Measurements from ENCODE around the gene SNRNP27. TPM values are rescaled to one million over a fixed set of nuclear protein-coding genes. Genes with fewer than 3 reads are reported as not detected.
A peak's percentile ranks its signal among the peaks of the same experiment; 100 is the strongest.

The SNRNP27 gene
- total and polyA plus RNA-seq, 9 of the 15 experiments (the other 6 are each of a cell fraction or from before 2014, with no cell fraction given) = 29.2 to 102 (median 65.7) TPM

DNA sequence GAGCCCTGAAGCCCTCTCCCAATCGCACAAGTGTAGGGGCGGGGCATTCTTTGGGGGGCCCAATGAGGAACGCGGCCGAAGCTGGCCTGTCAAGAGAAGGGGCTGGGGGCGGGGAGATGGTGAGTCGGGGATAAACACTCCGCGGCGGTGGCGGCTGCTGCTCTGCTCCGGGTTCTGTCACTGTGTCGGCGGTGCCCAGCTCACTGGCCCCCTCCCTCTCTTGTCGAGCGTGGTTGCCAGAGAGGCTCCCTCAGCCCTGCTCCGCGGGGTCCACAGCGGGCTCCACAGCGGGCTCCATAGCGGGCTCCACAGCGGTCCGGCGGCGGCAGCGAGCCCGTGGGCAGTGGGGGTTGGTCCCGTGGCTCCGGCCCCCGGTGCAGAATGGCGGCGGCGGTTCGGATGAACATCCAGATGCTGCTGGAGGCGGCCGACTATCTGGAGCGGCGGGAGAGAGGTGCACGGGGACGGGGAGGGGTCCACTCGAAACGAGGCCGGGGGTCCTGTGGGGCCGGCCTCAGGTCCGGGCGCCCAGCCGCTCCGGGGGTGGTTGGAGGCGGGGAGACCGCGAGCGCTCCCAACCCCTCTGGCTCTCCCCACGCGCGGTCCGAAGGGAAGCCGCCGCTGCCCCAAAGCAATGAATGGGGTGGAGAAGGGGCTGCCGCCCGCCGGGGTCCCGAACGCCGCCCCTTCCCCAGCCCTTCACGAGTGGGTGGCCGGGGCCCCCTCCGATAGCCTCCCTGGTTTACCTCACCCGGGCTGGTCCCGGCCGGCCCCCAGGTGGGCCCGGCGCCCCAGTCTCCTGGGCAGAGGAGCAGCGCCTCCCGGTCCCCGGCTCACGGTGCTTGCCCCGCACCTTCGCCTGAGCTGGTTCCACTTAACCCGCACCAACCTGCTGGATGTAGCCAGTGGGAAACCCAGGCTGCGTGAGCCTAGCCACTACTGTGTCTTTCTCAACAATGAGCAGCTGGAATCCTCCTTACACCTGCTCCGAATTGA is 21.5 kb downstream of the SNRNP27 start, which contains the start of gene MXD1 (continued):
- TF ChIP-seq, protein P1, sequence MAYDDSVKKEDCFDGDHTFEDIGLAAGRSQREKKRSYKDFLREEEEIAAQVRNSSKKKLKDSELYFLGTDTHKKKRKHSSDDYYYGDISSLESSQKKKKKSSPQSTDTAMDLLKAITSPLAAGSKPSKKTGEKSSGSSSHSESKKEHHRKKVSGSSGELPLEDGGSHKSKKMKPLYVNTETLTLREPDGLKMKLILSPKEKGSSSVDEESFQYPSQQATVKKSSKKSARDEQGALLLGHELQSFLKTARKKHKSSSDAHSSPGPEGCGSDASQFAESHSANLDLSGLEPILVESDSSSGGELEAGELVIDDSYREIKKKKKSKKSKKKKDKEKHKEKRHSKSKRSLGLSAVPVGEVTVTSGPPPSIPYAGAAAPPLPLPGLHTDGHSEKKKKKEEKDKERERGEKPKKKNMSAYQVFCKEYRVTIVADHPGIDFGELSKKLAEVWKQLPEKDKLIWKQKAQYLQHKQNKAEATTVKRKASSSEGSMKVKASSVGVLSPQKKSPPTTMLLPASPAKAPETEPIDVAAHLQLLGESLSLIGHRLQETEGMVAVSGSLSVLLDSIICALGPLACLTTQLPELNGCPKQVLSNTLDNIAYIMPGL (CRISPR knock-in tag; IDR thresholded peaks at IDR 0.05) = no peak
- no peak for TF ChIP-seq XRCC4 (IDR thresholded peaks at IDR 0.05; ENCODE audit: extremely low read depth, insufficient read depth, insufficient read length)
- TF ChIP-seq ZFPM2 (CRISPR knock-in tag; IDR thresholded peaks at IDR 0.05) = no peak
- TF ChIP-seq BMI1 (IDR thresholded peaks at IDR 0.05; ENCODE audit: low read length) = no peak
- TF ChIP-seq, protein P2, sequence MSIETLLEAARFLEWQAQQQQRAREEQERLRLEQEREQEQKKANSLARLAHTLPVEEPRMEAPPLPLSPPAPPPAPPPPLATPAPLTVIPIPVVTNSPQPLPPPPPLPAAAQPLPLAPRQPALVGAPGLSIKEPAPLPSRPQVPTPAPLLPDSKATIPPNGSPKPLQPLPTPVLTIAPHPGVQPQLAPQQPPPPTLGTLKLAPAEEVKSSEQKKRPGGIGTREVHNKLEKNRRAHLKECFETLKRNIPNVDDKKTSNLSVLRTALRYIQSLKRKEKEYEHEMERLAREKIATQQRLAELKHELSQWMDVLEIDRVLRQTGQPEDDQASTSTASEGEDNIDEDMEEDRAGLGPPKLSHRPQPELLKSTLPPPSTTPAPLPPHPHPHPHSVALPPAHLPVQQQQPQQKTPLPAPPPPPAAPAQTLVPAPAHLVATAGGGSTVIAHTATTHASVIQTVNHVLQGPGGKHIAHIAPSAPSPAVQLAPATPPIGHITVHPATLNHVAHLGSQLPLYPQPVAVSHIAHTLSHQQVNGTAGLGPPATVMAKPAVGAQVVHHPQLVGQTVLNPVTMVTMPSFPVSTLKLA (conservative IDR thresholded peaks at IDR 0.05) = peak; percentile 12 to 29; a peak in 3 of 4 replicates
- TF ChIP-seq EZH2 (IDR thresholded peaks at IDR 0.05; ENCODE audit: borderline replicate concordance, low read depth, low read length) = no peak
- TF ChIP-seq ZNF695 (CRISPR knock-in tag; IDR thresholded peaks at IDR 0.05) = no peak
- TF ChIP-seq, protein P3, sequence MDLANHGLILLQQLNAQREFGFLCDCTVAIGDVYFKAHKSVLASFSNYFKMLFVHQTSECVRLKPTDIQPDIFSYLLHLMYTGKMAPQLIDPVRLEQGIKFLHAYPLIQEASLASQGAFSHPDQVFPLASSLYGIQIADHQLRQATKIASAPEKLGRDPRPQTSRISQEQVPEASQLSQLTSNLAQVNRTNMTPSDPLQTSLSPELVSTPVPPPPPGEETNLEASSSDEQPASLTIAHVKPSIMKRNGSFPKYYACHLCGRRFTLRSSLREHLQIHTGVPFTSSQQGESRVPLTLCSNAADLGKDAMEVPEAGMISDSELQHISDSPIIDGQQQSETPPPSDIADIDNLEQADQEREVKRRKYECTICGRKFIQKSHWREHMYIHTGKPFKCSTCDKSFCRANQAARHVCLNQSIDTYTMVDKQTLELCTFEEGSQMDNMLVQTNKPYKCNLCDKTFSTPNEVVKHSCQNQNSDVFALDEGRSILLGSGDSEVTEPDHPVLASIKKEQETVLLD (IDR thresholded peaks at IDR 0.05) = no peak
- TF ChIP-seq CCNT2 (IDR thresholded peaks at IDR 0.05; ENCODE audit: borderline replicate concordance, extremely low read depth, insufficient read length, low read depth, low read length) = peak; percentile 60
- no peak for TF ChIP-seq GTF2A2 (tag; IDR thresholded peaks at IDR 0.05)
- no peak for TF ChIP-seq ZNF644 (tag; IDR thresholded peaks at IDR 0.05; ENCODE audit: low read depth)
- TF ChIP-seq, protein P4, sequence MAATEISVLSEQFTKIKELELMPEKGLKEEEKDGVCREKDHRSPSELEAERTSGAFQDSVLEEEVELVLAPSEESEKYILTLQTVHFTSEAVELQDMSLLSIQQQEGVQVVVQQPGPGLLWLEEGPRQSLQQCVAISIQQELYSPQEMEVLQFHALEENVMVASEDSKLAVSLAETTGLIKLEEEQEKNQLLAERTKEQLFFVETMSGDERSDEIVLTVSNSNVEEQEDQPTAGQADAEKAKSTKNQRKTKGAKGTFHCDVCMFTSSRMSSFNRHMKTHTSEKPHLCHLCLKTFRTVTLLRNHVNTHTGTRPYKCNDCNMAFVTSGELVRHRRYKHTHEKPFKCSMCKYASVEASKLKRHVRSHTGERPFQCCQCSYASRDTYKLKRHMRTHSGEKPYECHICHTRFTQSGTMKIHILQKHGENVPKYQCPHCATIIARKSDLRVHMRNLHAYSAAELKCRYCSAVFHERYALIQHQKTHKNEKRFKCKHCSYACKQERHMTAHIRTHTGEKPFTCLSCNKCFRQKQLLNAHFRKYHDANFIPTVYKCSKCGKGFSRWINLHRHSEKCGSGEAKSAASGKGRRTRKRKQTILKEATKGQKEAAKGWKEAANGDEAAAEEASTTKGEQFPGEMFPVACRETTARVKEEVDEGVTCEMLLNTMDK (IDR thresholded peaks at IDR 0.05; ENCODE audit: borderline replicate concordance, insufficient read depth, low read depth, low read length, poor library complexity, severe bottlenecking) = no peak
- TF ChIP-seq, protein P5, sequence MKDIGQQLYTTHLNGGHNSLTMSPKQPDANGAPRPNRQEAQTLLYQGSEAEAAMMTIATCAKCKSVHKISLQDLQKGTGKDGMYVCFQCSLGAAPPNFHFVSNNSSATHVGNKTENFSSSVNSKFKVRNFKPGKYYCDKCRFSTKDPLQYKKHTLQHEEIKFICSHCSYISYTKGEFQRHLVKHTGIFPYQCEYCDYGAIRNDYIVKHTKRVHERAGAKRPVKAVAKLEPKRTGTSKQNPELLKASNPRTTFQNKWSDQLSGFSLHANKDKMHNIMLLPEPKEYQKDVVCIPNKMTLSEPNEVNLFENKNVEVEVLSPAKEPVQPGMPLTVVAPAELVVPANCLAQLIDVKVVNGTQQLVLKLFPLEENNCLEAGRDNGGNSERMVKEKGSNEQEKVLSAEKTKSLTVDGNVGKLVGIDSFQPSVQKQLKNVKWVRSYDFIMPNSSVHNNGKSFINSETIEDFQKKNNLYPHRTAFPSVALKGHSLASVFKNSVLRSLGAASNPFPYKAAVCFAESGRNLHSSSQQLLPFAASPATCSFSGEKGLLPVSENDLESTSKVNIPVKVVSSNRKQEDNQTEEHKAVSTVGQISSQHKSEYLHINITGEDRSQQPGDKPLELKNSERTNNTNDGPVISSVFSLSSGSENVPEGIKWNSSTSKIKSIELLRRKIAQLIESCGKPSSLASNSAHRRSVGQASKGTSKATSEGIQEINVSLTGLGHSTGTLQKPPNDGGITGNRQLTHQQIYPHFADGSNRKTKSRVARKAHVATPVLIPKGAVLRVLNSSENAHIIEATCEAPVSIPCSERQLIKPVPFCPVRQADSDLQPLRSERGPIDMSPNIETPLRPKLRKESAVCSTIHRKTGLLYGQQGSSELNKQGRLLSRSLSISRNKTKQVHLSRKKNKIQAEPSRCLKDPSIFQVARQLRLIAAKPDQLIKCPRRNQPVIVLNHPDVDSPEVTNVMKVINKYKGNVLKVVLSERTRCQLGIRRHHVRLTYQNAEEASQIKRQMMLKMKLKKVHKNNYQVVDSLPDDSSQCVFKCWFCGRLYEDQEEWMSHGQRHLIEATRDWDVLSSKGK (CRISPR knock-in tag; IDR thresholded peaks at IDR 0.05) = no peak
